ENCODE results near the gene CSNK1E.

CSNK1E gene

GRCh38 chr22:38246692-38247091, 70.5 kb downstream of the CSNK1E start:
- TF ChIP-seq TAF1 (IDR thresholded peaks at IDR 0.05; ENCODE audit: borderline replicate concordance, insufficient read depth, low read length) (no peak), FOXP2 (optimal IDR thresholded peaks at IDR 0.05; ENCODE audit: borderline replicate concordance, extremely low read depth, extremely low read length, insufficient read depth) (no peak), SIN3A (IDR thresholded peaks at IDR 0.05; ENCODE audit: borderline replicate concordance, insufficient read depth, low read length) (no peak), POLR2AphosphoS5 (IDR thresholded peaks at IDR 0.05; ENCODE audit: low read depth, low read length) (no peak)
- TF ChIP-seq, protein P1, sequence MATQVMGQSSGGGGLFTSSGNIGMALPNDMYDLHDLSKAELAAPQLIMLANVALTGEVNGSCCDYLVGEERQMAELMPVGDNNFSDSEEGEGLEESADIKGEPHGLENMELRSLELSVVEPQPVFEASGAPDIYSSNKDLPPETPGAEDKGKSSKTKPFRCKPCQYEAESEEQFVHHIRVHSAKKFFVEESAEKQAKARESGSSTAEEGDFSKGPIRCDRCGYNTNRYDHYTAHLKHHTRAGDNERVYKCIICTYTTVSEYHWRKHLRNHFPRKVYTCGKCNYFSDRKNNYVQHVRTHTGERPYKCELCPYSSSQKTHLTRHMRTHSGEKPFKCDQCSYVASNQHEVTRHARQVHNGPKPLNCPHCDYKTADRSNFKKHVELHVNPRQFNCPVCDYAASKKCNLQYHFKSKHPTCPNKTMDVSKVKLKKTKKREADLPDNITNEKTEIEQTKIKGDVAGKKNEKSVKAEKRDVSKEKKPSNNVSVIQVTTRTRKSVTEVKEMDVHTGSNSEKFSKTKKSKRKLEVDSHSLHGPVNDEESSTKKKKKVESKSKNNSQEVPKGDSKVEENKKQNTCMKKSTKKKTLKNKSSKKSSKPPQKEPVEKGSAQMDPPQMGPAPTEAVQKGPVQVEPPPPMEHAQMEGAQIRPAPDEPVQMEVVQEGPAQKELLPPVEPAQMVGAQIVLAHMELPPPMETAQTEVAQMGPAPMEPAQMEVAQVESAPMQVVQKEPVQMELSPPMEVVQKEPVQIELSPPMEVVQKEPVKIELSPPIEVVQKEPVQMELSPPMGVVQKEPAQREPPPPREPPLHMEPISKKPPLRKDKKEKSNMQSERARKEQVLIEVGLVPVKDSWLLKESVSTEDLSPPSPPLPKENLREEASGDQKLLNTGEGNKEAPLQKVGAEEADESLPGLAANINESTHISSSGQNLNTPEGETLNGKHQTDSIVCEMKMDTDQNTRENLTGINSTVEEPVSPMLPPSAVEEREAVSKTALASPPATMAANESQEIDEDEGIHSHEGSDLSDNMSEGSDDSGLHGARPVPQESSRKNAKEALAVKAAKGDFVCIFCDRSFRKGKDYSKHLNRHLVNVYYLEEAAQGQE (IDR thresholded peaks at IDR 0.05; ENCODE audit: insufficient read depth in 1 of 2, low read depth in 2 of 2, low read length in 2 of 2): no peak

- no peak for TF ChIP-seq FOXP2 (optimal IDR thresholded peaks at IDR 0.05; ENCODE audit: borderline replicate concordance, extremely low read depth, extremely low read length, insufficient read depth)
- no peak for TF ChIP-seq SIN3A (IDR thresholded peaks at IDR 0.05; ENCODE audit: borderline replicate concordance, insufficient read depth, low read length)
- no peak for TF ChIP-seq POLR2AphosphoS5 (IDR thresholded peaks at IDR 0.05; ENCODE audit: low read depth, low read length)
- no peak for TF ChIP-seq TAF1 (IDR thresholded peaks at IDR 0.05; ENCODE audit: borderline replicate concordance, insufficient read depth, low read length)
- TF ChIP-seq, protein P1 (IDR thresholded peaks at IDR 0.05; ENCODE audit: insufficient read depth in 1 of 2, low read depth in 2 of 2, low read length in 2 of 2): no peak
Observed at GRCh38 chr22:38246046-38246658, 71.1 kb downstream of the CSNK1E start.

DNA sequence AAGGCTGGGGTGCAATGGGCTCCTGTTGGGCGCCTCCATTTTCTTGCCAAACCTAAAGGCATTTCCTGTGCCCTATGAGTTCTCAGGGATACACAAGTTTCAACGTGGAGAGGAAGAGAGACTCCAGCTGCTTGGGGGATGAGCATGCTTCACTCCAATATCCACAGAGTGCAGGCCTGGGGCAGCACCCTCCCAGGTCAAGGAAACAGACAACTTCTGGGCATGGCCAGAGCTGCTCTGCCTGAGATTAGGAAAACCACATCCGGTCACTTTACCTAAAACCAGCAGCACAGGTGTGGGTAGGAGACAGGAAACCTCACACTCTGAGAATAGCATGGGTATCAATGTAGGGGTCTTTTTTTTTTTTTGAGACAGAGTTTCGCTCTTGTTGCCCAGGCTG, 73.1 kb downstream of the CSNK1E start:
- TF ChIP-seq SIN3A (IDR thresholded peaks at IDR 0.05; ENCODE audit: borderline replicate concordance, insufficient read depth, low read length) (no peak), TAF1 (IDR thresholded peaks at IDR 0.05; ENCODE audit: borderline replicate concordance, insufficient read depth, low read length) (no peak), POLR2AphosphoS5 (IDR thresholded peaks at IDR 0.05; ENCODE audit: low read depth, low read length) (no peak), FOXP2 (optimal IDR thresholded peaks at IDR 0.05; ENCODE audit: borderline replicate concordance, extremely low read depth, extremely low read length, insufficient read depth) (no peak)
- TF ChIP-seq, protein P1 (IDR thresholded peaks at IDR 0.05; ENCODE audit: insufficient read depth in 1 of 2, low read depth in 2 of 2, low read length in 2 of 2): no peak

- TF ChIP-seq TAF1 (IDR thresholded peaks at IDR 0.05; ENCODE audit: borderline replicate concordance, insufficient read depth, low read length) (no peak), POLR2AphosphoS5 (IDR thresholded peaks at IDR 0.05; ENCODE audit: low read depth, low read length) (no peak), FOXP2 (optimal IDR thresholded peaks at IDR 0.05; ENCODE audit: borderline replicate concordance, extremely low read depth, extremely low read length, insufficient read depth) (peak; percentile 30), SIN3A (IDR thresholded peaks at IDR 0.05; ENCODE audit: borderline replicate concordance, insufficient read depth, low read length) (no peak)
- TF ChIP-seq, protein P1 (IDR thresholded peaks at IDR 0.05; ENCODE audit: insufficient read depth in 1 of 2, low read depth in 2 of 2, low read length in 2 of 2): no peak
Observed at GRCh38 chr22:38243007-38243765, 74.0 kb downstream of the CSNK1E start.

Measured in PFSK-1 (cell line).